ENCODE data around the gene AK8. TPM values are rescaled to one million over a fixed set of nuclear protein-coding genes. Genes with fewer than 3 reads are reported as not detected.

Gene AK8
- total and polyA plus RNA-seq, 11 donors, result 0.61 to 1.4 TPM; not detected in 9

DNA sequence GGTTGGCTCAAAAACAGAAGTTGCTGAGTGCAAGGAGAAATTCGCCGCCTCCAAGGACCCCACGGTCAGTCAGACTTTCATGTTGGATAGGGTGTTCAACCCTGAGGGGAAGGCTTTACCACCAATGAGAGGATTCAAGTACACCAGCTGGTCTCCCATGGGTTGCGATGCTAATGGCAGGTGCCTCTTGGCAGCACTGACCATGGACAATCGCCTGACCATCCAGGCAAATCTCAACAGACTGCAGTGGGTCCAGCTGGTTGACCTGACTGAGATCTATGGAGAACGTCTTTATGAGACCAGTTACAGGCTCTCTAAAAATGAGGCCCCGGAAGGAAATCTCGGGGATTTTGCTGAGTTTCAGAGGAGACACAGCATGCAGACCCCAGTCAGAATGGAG lies 200.1 kb downstream of the AK8 start:
- DNase-seq (no peak), ATAC-seq (no peak)
- Histone ChIP-seq H3K27ac (no peak overlapping the region), H3K36me3 (peaks cover 0 to 40% (median 30%) of the 10 kb centered on the region in 9 donors), H3K27me3 (no peaks in the 10 kb centered on the region), H3K4me3 (no peak overlapping the region), H3K9me3 (no peaks in the 10 kb centered on the region), H3K4me1 (peaks cover 0 to 12% (median 4%) of the 10 kb centered on the region in 12 donors)
- TF ChIP-seq POLR2A (IDR thresholded peaks at IDR 0.05), result no peak
- TF ChIP-seq, protein P1, sequence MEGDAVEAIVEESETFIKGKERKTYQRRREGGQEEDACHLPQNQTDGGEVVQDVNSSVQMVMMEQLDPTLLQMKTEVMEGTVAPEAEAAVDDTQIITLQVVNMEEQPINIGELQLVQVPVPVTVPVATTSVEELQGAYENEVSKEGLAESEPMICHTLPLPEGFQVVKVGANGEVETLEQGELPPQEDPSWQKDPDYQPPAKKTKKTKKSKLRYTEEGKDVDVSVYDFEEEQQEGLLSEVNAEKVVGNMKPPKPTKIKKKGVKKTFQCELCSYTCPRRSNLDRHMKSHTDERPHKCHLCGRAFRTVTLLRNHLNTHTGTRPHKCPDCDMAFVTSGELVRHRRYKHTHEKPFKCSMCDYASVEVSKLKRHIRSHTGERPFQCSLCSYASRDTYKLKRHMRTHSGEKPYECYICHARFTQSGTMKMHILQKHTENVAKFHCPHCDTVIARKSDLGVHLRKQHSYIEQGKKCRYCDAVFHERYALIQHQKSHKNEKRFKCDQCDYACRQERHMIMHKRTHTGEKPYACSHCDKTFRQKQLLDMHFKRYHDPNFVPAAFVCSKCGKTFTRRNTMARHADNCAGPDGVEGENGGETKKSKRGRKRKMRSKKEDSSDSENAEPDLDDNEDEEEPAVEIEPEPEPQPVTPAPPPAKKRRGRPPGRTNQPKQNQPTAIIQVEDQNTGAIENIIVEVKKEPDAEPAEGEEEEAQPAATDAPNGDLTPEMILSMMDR (IDR thresholded peaks at IDR 0.05), result no peak
- 92 to 96% (median 96%) methylated on average over 7 to 8 of the region's 8 CpGs for WGBS, 4 donors
- intact Hi-C loops (cut with DNase I), result loop anchor here in 2 of 10 donors (10.0 kb wide), 2 partner anchors 117 to 263 kb away; partner anchors contain the start of gene CFAP77 (in 1 of the 2)

Other genes with a start within 250 kb of the AK8 start
- gene DDX31, start 208.3 kb downstream of the AK8 start, total RNA-seq, result 1 to 10 TPM; 4.4 to 7.0 (median 5.1) TPM
- gene DDX31, start 208.3 kb downstream of the AK8 start, polyA plus RNA-seq, result 1 to 10 TPM; 2.4 to 7.0 TPM
- 10 to 100 TPM in 2 of 9 donors, 1 to 10 TPM in 7; 7.7 to 11.7 (median 9.3) TPM for gene GTF3C4, start 207.8 kb downstream of the AK8 start, total RNA-seq
- gene GTF3C4, start 207.8 kb downstream of the AK8 start, polyA plus RNA-seq, result 1 to 10 TPM; 1.4 to 7.3 TPM
- 1 to 10 TPM; 2.3 to 6.9 (median 4.6) TPM for gene SPACA9, start 614 bp upstream of the AK8 start, total RNA-seq
- gene SPACA9, start 614 bp upstream of the AK8 start, polyA plus RNA-seq, result 1 to 10 TPM; 1.6 to 4.6 TPM
- gene TSC1, start 66.3 kb upstream of the AK8 start, total RNA-seq, result 10 to 100 TPM; 34.4 to 87.6 (median 55.9) TPM
- 10 to 100 TPM; 16.2 to 19.8 TPM for gene TSC1, start 66.3 kb upstream of the AK8 start, polyA plus RNA-seq
- gene GFI1B, start 100.4 kb upstream of the AK8 start, total RNA-seq, result under 1 TPM in 3 of 9 donors, not detected in 6; 0.31 to 0.39 (median 0.32) TPM
- gene GFI1B, start 100.4 kb upstream of the AK8 start, polyA plus RNA-seq, result under 1 TPM; 0.06 to 0.11 TPM
- gene GTF3C5, start 152.7 kb upstream of the AK8 start, total RNA-seq, result 10 to 100 TPM; 22.9 to 45.8 (median 34.5) TPM
- 10 to 100 TPM; 46.7 to 51.7 TPM for gene GTF3C5, start 152.7 kb upstream of the AK8 start, polyA plus RNA-seq
- 1 to 10 TPM; 1.1 to 4.0 (median 2.8) TPM for gene CEL, start 183.7 kb upstream of the AK8 start, total RNA-seq
- 1 to 10 TPM in 1 of 2 donors, under 1 TPM in 1; 0.61 to 2.1 TPM for gene CEL, start 183.7 kb upstream of the AK8 start, polyA plus RNA-seq
- gene RALGDS, start 243.0 kb upstream of the AK8 start, total RNA-seq, result 10 to 100 TPM; 17.8 to 70.1 (median 26.6) TPM
- gene RALGDS, start 243.0 kb upstream of the AK8 start, polyA plus RNA-seq, result 10 to 100 TPM; 18.3 to 24.8 TPM